IPS-NIHi11 (cell line): Measurements from ENCODE around the gene PPP2R5C.

Experiments used
- DNase-seq: peaks from one replicate; pipeline ENCODE4 v3.0.0; 2012; ENCODE audit warnings: mixed read lengths, low spot score

Gene PPP2R5C

GRCh38 chr14:101814934-101815333 is 53.4 kb downstream of the PPP2R5C start:
- no peak for DNase-seq

GRCh38 chr14:101815994-101816393 is 54.5 kb downstream of the PPP2R5C start:
- DNase-seq: no peak

- no peak for DNase-seq
Observed at GRCh38 chr14:101817501-101818001, 56.0 kb downstream of the PPP2R5C start.

GRCh38 chr14:101819251-101819990 is 57.9 kb downstream of the PPP2R5C start:
- DNase-seq: no peak

GRCh38 chr14:101820283-101820798 is 58.8 kb downstream of the PPP2R5C start:
- DNase-seq: no peak

- DNase-seq: no peak
Observed at GRCh38 chr14:101821528-101821927, 60.0 kb downstream of the PPP2R5C start.

GRCh38 chr14:101823066-101823465 is 61.6 kb downstream of the PPP2R5C start:
- no peak for DNase-seq

GRCh38 chr14:101823511-101824120 is 62.1 kb downstream of the PPP2R5C start:
- no peak for DNase-seq

GRCh38 chr14:101824339-101824727 is 62.8 kb downstream of the PPP2R5C start:
- no peak for DNase-seq

- DNase-seq: no peak
Observed at GRCh38 chr14:101825797-101826196, 64.3 kb downstream of the PPP2R5C start.

- no peak for DNase-seq
Observed at GRCh38 chr14:101826351-101826750, 64.8 kb downstream of the PPP2R5C start.

- no peak for DNase-seq
Observed at GRCh38 chr14:101827286-101827685, 65.8 kb downstream of the PPP2R5C start.

- no peak for DNase-seq
Observed at GRCh38 chr14:101828046-101828445, 66.5 kb downstream of the PPP2R5C start.

- DNase-seq: no peak
Observed at GRCh38 chr14:101830271-101830670, 68.8 kb downstream of the PPP2R5C start.

GRCh38 chr14:101833045-101833444 is 71.5 kb downstream of the PPP2R5C start:
- no peak for DNase-seq

GRCh38 chr14:101834397-101834796 is 72.9 kb downstream of the PPP2R5C start:
- DNase-seq: no peak

- DNase-seq: no peak
Observed at GRCh38 chr14:101834800-101835547, 73.5 kb downstream of the PPP2R5C start.

GRCh38 chr14:101835566-101835965 is 74.1 kb downstream of the PPP2R5C start:
- DNase-seq: no peak

GRCh38 chr14:101836135-101836534 is 74.6 kb downstream of the PPP2R5C start:
- DNase-seq: no peak

- no peak for DNase-seq
Observed at GRCh38 chr14:101838476-101838875, 77.0 kb downstream of the PPP2R5C start.

GRCh38 chr14:101839236-101839635 is 77.7 kb downstream of the PPP2R5C start:
- DNase-seq: no peak

GRCh38 chr14:101839661-101840060 is 78.2 kb downstream of the PPP2R5C start:
- DNase-seq: no peak
